Astrocyte of the hippocampus (primary cell): ENCODE data around the gene GGCT.
"Not testable (repeated sequence)": the region's sequence is repeated elsewhere in the genome, so short reads cannot be mapped to it uniquely, and the experiment has no call there.

Experiments
- DNase-seq: peaks from one replicate; pipeline ENCODE4 v3.0.0; 2011; ENCODE audit warnings: low read depth, low spot score

GGCT gene

DNA sequence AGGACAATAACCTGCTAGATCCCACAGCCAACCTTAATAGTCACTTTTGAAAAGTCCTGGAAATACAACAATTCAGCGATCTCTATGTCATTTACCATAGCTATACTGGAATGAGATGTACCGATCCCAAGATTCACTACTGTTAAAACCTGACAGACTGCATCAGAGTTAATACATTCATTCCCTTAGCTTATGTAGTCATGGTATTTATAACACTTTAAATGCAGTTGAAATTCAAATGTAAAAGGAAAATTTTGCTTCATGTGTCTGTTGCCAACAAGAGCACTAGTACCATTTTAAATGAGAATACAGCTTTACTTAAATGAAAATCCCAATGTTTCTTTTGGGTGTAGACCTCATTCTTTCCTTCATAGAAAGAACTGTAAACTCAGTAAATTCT is 11.1 kb upstream of the GGCT start:
- DNase-seq = no peak

GRCh38 chr7:30514776-30515175 is 10.1 kb upstream of the GGCT start:
- DNase-seq = no peak

GRCh38 chr7:30514177-30514576 is 9.5 kb upstream of the GGCT start:
- DNase-seq = no peak

GRCh38 chr7:30513762-30514161 is 9.1 kb upstream of the GGCT start:
- DNase-seq = no peak

DNA sequence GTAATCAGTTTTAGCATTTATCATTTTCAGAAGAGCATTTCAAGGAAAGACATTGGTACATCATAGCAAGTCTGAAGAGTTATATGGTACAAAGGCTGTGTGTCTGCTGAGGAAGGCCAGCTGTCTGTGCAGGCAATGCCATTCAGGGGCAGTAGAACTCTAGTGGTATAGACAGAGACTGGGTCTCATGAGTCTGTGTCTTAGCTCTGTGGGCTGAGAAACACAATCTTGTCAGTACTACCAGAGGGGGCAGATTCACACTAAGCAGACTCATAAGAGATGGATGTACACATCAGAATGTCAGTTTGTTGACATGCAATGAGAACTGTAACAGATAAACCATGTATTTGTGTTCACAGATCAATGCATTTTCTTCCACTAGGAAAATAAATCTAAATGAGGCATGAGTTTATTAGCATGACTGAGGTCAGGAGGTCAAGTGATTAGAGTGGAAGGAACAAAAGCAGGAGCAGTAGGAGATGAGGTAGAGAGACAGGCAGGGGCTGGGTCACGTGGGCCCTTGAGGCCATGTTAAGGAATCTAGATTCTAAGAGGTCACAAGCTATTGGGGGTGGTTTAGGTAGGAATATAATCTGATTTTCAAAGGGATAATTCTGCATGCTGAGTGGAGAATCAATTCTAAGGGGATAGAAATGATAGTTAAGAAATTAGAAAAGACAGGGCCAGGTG is 7.5 kb upstream of the GGCT start:
- no peak for DNase-seq

DNA sequence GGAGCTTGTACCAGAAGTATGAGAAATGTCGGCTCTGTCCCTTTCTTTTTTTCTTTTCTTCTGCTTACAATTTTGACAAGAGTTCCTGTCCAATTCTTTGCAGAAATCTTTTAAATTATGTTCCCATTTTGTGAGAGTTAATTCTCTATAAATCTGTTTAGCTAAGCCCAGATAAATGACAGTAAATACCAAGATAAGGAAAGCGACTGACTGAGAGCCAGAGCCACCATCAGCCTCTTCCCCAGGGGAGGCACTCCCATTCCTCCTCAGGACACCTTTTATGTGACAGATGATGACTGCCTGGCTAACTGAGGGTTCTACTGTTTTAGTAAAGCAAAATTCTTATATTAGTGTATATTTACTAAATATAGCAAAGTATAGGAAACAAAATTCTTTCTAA is 6.9 kb upstream of the GGCT start:
- no peak for DNase-seq

DNA sequence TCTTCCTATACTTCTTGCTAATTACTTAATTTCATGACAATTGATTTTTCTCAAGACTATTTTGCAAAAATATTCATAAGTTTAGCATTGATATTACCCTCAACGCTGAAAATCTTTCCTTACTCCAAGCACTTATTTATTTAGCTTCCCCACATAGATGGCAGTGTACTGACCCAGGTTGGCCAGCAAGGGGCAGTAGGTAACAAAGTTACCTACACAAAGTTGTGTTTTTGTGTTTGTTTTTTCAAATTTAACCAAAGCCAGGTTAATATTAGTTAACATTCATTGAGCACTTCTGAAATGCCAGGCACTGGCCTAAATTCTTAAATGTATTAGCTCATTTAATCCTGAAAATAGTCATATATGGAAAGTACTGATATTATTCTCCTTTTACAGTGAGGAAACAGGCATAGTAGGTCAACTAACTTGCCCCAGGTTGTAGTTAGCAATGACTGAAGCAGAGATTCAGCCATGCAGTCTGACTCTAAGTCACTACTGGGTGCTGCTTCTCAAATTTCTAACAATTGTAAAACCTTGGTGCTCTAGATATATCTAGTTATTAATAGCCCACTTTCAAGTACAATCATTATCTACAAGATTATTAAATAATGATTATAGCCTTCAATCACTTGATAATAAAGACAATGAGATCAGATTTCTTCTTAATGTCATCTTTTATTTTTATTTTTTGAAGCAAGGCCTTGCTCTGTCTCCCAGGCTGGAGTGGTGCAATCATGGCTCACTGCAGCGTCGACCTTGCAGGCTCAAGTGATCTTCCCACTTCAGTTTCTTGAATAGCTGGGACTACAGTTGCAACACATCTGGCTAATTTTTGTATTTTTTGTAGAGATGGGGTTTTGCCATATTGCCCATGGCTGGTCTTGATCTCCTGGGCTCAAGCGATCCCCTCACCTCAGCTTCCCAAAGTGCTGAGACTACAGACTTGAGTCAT is 5.8 kb upstream of the GGCT start:
- peak; percentile 64 for DNase-seq

GRCh38 chr7:30509171-30509857 is 4.7 kb upstream of the GGCT start:
- DNase-seq = not testable (repeated sequence)

- not testable (repeated sequence) for DNase-seq
These were observed 2.8 kb upstream of the GGCT start for GRCh38 chr7:30507346-30507900.

GRCh38 chr7:30505174-30505697 is 607 bp upstream of the GGCT start:
- DNase-seq = no peak

DNA sequence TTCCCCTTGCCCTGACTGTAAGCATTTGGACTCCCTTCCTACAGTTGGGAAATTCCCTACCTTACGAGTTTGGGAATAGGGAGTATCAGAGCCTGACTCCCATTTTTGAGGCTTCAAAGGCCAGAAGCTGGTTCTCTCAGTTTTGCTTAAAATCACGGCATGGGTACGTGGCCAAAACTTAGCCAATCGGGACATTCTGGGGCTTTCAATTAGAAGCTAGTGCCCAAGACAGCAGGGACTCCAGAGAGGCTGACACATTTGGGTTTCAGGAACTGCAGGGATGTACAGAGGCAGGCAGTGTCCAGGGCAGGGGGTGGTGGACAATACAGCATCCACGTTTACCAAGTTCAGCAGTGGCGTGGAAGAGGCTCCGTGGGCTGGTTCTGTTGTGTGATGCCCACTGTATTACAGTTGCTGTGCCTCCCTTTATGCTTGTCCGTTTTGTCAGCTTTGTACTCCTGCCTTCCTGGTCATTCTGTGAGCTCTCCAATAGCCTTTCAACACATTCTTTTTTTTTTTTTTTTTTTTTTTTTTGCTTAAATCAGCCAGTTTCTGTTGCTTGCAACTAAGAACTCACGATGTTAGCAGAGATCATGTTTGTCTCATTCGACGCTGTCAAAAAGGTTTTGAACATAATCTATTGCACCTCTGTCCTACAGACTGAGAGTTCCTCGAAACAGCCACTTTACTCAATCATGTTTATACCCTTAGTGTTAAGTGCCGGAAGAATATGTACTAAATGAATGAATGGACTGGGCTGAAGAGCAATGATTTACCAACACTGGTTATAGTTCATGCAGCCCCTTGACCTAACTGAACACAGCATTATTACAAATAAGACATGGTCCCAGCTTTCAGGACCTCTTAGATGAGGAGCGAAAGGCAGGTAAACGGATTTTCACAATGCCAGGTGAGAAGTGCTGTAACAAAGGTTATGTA is 1.1 kb downstream of the GGCT start:
- peak; percentile 12 for DNase-seq

DNA sequence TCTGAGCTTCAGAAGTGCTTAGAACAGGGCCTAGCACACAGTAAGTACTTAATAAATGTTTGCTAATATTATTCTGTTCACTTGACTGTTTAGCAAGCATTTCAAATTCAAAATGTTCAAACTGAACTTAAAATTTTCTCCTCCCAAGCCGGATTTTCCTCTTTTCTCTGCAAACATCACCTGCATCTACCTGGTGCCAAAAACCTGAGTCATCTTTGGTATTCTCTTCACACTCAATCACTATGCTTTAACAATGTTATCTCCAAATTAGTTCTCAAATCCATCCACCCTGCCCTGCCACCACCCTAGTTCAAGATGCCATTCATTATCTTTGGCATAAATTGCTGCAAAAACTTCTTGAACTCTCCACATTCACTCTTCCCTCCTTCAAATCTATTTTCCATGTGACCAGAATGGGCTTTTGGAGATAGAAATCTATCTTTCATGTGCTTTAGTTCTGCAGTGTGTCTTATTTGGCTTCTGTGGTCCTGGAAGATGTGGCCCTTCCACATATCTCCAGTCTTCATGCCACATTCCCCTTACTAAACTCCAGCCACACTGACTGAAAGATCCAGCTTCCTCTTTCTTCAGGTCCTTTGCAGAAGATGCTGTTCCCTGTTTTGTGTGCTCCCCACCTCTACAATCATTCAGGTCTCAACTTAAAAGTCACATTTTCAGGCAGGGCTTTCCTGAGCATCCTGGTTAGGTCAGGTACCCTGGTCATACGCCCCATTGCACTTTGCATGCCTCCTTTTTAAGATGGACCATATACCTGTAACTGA is 2.0 kb downstream of the GGCT start:
- no peak for DNase-seq

- no peak for DNase-seq
These were observed 3.4 kb downstream of the GGCT start for GRCh38 chr7:30501264-30501663.

- DNase-seq = no peak
These were observed 11.4 kb downstream of the GGCT start for GRCh38 chr7:30493228-30493627.

- no peak for DNase-seq
These were observed 13.2 kb downstream of the GGCT start for GRCh38 chr7:30491417-30491816.

DNA sequence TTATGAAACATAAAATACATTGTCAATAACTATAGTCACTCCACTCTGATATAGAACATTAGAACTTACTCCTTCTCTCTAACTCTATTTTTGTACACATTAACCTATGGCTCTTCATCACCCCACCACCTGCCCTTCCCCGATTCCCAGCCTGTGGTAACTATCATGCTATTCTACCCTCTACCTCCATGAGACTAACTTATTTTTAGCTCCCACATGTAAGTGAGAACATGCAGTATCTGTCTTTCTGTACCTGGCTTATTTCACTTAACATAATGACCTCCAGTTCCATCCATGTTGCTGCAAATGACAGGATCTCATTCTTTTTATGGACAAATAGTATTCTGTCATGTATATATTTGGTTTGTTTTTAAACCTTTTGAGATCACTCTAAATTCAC is 17.3 kb downstream of the GGCT start:
- no peak for DNase-seq

- no peak for DNase-seq
These were observed 19.0 kb downstream of the GGCT start for GRCh38 chr7:30485667-30486066.

DNA sequence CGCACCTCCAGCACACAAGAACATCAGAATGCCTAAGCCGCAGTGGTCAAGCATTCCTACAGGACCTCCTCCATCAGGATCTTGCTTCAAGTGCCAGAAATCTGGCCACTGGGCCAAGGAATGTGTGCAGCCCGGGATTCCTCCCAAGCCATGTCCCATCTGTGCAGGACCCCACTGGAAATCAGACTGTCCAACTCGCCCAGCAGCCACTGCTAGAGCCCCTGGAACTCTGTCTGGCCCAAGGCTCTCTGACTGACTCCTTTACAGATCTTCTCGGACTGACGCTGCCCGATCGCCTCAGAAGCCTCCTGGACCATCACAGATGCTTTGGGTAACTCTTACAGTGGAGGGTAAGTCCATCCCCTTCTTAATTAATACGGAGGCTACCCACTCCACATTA is 23.2 kb downstream of the GGCT start:
- DNase-seq = not testable (repeated sequence)

DNA sequence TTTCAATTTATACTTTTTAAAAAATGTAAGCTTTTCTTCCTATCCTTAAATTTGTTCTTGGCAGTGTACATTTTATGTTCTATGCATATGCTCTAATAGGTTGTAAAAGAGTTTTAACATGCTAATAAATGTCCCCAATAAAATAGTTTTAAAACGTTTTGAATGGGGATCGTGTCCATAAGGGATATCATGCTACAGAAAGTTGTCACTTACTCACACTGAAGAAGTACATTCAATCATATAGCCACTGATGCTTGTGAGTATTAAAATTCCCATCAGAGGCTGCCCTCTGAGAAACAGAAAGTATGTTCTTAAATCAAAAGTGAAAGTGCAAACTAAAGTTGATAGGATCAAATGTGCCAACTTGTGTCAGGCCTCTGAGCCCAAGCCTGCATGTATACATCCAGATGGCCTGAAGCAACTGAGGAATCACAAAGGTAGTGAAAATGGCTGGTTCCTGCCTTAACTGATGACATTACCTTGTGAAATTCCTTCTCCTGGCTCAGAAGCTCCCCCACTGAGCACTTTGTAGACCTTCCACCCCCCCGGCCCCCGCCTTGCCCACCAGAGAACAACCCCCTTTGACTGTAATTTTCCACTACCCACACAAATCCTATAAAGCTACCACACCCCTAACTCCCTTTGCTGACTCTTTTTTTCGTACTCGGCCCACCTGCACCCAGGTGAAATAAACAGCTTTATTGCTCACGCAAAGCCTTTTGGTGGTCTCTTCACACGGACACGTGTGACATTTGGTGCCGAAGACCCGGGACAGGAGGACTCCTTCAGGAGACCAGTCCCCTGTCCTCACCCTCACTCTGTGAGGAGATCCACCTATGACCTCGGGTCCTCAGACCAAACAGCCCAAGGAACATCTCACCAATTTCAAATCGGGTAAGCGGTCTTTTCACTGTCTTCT is 25.2 kb downstream of the GGCT start:
- DNase-seq = peak; percentile 32
